SK-N-SH (cell line): ENCODE measurements around the gene MELTF. TPM values are rescaled to one million over a fixed set of nuclear protein-coding genes. Genes with fewer than 3 reads are reported as not detected.

Experiments
- CTCF ChIA-PET: fragments of 300-600, 350-600 bp; formaldehyde crosslinking; extraction: SDS; loops from one replicate; lab custom pipeline; 2021; lab: Yijun Ruan, JAX
- POLR2A ChIA-PET: fragments of 350-600 bp; sonication (Branson Sonifier 250); formaldehyde crosslinking; extraction: SDS; loops from one replicate; lab custom pipeline; 2020; ENCODE audit warnings: antibody characterized with exemption, inconsistent platforms; lab: Yijun Ruan, JAX
- DNase-seq: peaks from one replicate; pipeline ENCODE4 v3.0.0; 2012
- H2AFZ ChIP-seq: fragments of 200-600 bp; sonication (generic); 2 replicates; pipeline ENCODE4 v1.8.1; 2016; ENCODE audit warnings: antibody characterized with exemption, mild to moderate bottlenecking, low read depth
- H3F3A ChIP-seq: fragments of 200-600 bp; sonication (generic); replicated peaks from 2 replicates; pipeline ENCODE3; 2016; ENCODE audit warnings: antibody characterized with exemption, mild to moderate bottlenecking; ENCODE audit not compliant: insufficient read depth
- H3K27ac ChIP-seq, 2 experiments: fragments of 200-500 bp in 1 of 2; fragments of 200-600 bp in 1 of 2; sonication (Bioruptor generic) in 1 of 2; sonication (generic), shearing (Covaris generic) in 1 of 2; 2 replicates each; pipeline versions ENCODE4 v1.5.1 to v1.6.1; 2014 to 2016; ENCODE audit warnings: low read depth in 2 of 2, inconsistent platforms in 1 of 2, low read length in 1 of 2, mild to moderate bottlenecking in 1 of 2, mixed read lengths in 1 of 2
- H3K27me3 ChIP-seq: fragments of 200-600 bp; sonication (generic), shearing (Covaris generic); 2 replicates; pipeline ENCODE4 v1.6.1; 2016; ENCODE audit warnings: mixed run types; ENCODE audit not compliant: insufficient read depth
- H3K36me3 ChIP-seq, 2 experiments: fragments of 200-500 bp in 1 of 2; fragments of 200-600 bp in 1 of 2; sonication (Bioruptor generic) in 1 of 2; sonication (generic) in 1 of 2; replicated peaks in 1 of 2; 2 replicates each; pipeline versions ENCODE3 to v1.5.1; 2014 to 2016; ENCODE audit warnings: low read length in 1 of 2, mild to moderate bottlenecking in 1 of 2; ENCODE audit not compliant: insufficient read depth in 2 of 2, control insufficient read depth in 1 of 2
- H3K4me1 ChIP-seq, 2 experiments: fragments of 200-500 bp in 1 of 2; fragments of 200-600 bp in 1 of 2; sonication (Bioruptor generic) in 1 of 2; sonication (generic), shearing (Covaris generic) in 1 of 2; 2 replicates each; pipeline versions ENCODE4 v1.5.1 to v1.6.1; 2014 to 2016; ENCODE audit warnings: low read depth in 1 of 2, low read length in 1 of 2, mixed run types in 1 of 2; ENCODE audit not compliant: insufficient read depth in 2 of 2, control insufficient read depth in 1 of 2
- H3K4me2 ChIP-seq: fragments of 200-600 bp; sonication (generic), shearing (Covaris generic); 2 replicates; pipeline ENCODE4 v1.6.1; 2017; ENCODE audit warnings: mixed run types
- H3K4me3 ChIP-seq, 2 experiments: fragments of 200-500 bp in 1 of 2; fragments of 200-600 bp in 1 of 2; sonication (Bioruptor generic) in 1 of 2; sonication (generic), shearing (Covaris generic) in 1 of 2; 2 replicates each; pipeline versions ENCODE4 v1.5.1 to v1.8.1; 2014 to 2016; ENCODE audit warnings: low read depth in 2 of 2, inconsistent platforms in 1 of 2, low read length in 1 of 2, mild to moderate bottlenecking in 1 of 2, mixed read lengths in 1 of 2, moderate library complexity in 1 of 2
- H3K79me2 ChIP-seq: fragments of 200-600 bp; sonication (generic); 2 replicates; pipeline ENCODE4 v1.8.1; 2017; ENCODE audit warnings: mild to moderate bottlenecking; ENCODE audit not compliant: insufficient read depth
- H3K9ac ChIP-seq: fragments of 200-600 bp; sonication (generic); 2 replicates; pipeline ENCODE4 v1.6.1; 2017; ENCODE audit warnings: mixed run types
- H3K9me2 ChIP-seq: fragments of 200-600 bp; sonication (generic); 2 replicates; pipeline ENCODE4 v1.6.1; 2017; ENCODE audit warnings: mixed run types
- H3K9me3 ChIP-seq: fragments of 200-600 bp; sonication (generic); 2 replicates; pipeline ENCODE4 v1.6.1; 2017; ENCODE audit warnings: mixed run types, mild to moderate bottlenecking, moderate library complexity
- H4K20me1 ChIP-seq: fragments of 200-600 bp; sonication (generic); 2 replicates; pipeline ENCODE4 v1.6.1; 2017; ENCODE audit warnings: mild to moderate bottlenecking, mixed run types; ENCODE audit not compliant: insufficient read depth
- CHD2 ChIP-seq: fragments of 150-350 bp; IDR thresholded peaks from 2 replicates; pipeline ENCODE4 v1.6.1; 2018; ENCODE audit warnings: low read length; ENCODE audit not compliant: partially characterized antibody
- EP300 ChIP-seq, 2 experiments: IDR thresholded peaks; 2 replicates each; pipeline versions ENCODE4 v1.4.0 to v1.6.1; 2012; ENCODE audit warnings: borderline replicate concordance in 1 of 2, low read depth in 1 of 2, low read length in 1 of 2
- FOSL2 ChIP-seq: IDR thresholded peaks from 2 replicates; pipeline ENCODE4 v1.4.0; 2012; ENCODE audit warnings: low read depth, mild to moderate bottlenecking, moderate library complexity, borderline replicate concordance
- FOXM1 ChIP-seq: IDR thresholded peaks from 2 replicates; pipeline ENCODE4 v1.4.0; 2012; ENCODE audit warnings: low read depth, mild to moderate bottlenecking
- GATA2 ChIP-seq: sonication (generic); formaldehyde crosslinking; IDR thresholded peaks from 2 replicates; pipeline ENCODE4 v1.5.0; 2020; ENCODE audit warnings: mild to moderate bottlenecking, missing genetic modification reagents
- IRF3 ChIP-seq: fragments of 150-350 bp; IDR thresholded peaks from 2 replicates; pipeline ENCODE4 v1.6.1; 2016; ENCODE audit warnings: mild to moderate bottlenecking, low read depth, low read length
- JUND ChIP-seq: IDR thresholded peaks from 2 replicates; pipeline ENCODE4 v1.4.0; 2012
- MEF2A ChIP-seq: IDR thresholded peaks from 2 replicates; pipeline ENCODE4 v1.4.0; 2012; ENCODE audit warnings: low read depth, borderline replicate concordance
- MXI1 ChIP-seq: IDR thresholded peaks from 2 replicates; pipeline ENCODE4 v1.6.1; 2012; ENCODE audit warnings: mild to moderate bottlenecking, low read depth, low read length, improper control_type of control experiment
- NFIC ChIP-seq: IDR thresholded peaks from 2 replicates; pipeline ENCODE4 v1.4.0; 2012; ENCODE audit warnings: borderline replicate concordance
- NRF1 ChIP-seq: IDR thresholded peaks from 2 replicates; pipeline ENCODE4 v1.6.1; 2012; ENCODE audit warnings: low read depth, mild to moderate bottlenecking, low read length
- RAD21 ChIP-seq: IDR thresholded peaks from 2 replicates; pipeline ENCODE4 v1.6.1; 2012; ENCODE audit warnings: mild to moderate bottlenecking, low read length
- RCOR1 ChIP-seq: fragments of 150-350 bp; IDR thresholded peaks from 2 replicates; pipeline ENCODE4 v1.6.1; 2017; ENCODE audit warnings: antibody characterized with exemption, low read length
- RFX5 ChIP-seq: IDR thresholded peaks from 2 replicates; pipeline ENCODE4 v1.6.1; 2012; ENCODE audit warnings: mild to moderate bottlenecking, improper control_type of control experiment, low read length
- SIN3A ChIP-seq: IDR thresholded peaks from 2 replicates; pipeline ENCODE4 v1.6.1; 2012; ENCODE audit warnings: low read depth, mild to moderate bottlenecking, low read length, moderate library complexity, borderline replicate concordance
- SMC3 ChIP-seq: IDR thresholded peaks from 2 replicates; pipeline ENCODE4 v1.6.1; 2012; ENCODE audit warnings: low read depth, low read length, improper control_type of control experiment
- TAF1 ChIP-seq: IDR thresholded peaks from 2 replicates; pipeline ENCODE4 v1.6.1; 2012; ENCODE audit warnings: low read depth, mild to moderate bottlenecking, low read length, moderate library complexity, borderline replicate concordance
- TCF12 ChIP-seq: IDR thresholded peaks from 2 replicates; pipeline ENCODE4 v1.4.0; 2012
- YY1 ChIP-seq: IDR thresholded peaks from 2 replicates; pipeline ENCODE4 v1.4.0; 2012; ENCODE audit warnings: low read depth, mild to moderate bottlenecking
- WGBS: methylation state at CpG from one replicate; pipeline ENCODE4 v1.1.6; 2017; ENCODE audit warnings: low lambda C conversion rate; 5-methylcytosine and 5-hydroxymethylcytosine counted together
- polyA plus RNA-seq, 3 experiments: library from polyadenylated mRNA; depleted of rRNA; stranded (reverse); fragments of >200 nt; gene quantifications; 2 replicates each; pipeline ENCODE4 v1.2.3, GENCODE V29; 2012
- TF ChIP-seq, protein P1 (sequence below): IDR thresholded peaks from 2 replicates; pipeline ENCODE4 v1.6.1; 2012; ENCODE audit warnings: mild to moderate bottlenecking, low read depth, low read length, moderate library complexity

The MELTF gene
- polyA plus RNA-seq, 1 of the 3 experiments (the other 2 are of a cell fraction): 32.4 TPM

DNA sequence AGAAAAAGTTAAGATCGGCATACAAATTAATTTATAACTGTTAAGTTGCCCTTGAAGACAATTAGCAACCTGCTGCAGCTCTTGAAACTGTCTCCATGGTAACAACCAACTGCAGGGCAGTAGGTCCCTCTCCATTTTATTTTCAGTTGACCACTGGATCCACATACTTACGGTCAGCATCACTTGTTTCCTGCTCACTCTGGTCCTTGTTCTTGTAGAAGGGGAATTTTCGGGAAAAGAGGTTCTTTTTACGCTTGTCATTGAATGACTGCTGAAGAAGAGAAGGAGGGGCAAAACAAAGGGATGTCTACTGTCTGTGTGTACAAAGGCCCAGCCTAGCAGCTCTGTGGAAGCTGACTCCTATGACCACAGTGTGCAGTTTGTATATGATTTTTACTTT, 46.8 kb upstream of the MELTF start:
- ChIA-PET CTCF (interaction anchor here (0.8 to 1.7 kb wide), 2 partner anchors 15 to 47 kb away, joined by 3 to 4 read pairs; partner anchors contain the start of gene MELTF), POLR2A (no interaction called here)

DNA sequence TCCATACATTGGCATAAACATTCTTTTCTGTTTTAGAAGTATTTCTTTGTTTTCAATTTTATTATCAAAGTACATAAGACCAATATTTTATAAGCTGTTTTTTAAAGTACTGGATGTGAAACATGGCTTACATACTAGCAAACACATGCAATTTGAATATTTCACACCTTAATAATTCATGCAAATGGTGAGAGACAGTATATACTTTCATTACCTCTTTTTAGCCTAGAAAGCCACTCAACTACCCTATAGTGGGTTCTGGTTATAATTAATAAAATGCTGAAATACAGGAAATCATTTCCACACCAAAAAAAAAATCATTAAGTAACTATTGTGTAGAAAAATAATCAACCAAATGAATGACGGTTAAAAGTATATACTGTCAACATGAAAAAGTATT, 38.5 kb upstream of the MELTF start:
- Histone ChIP-seq H3K36me3 (peaks cover 45 to 47% of the 10 kb centered on the region in 2 experiments), H3F3A (no peaks in the 10 kb centered on the region), H3K4me2 (no peak overlapping the region), H3K27ac (no peak overlapping the region), H3K9me3 (no peaks in the 10 kb centered on the region), H2AFZ (no peak overlapping the region), H3K9me2 (no peaks in the 10 kb centered on the region), H3K9ac (no peak overlapping the region), H3K27me3 (no peaks in the 10 kb centered on the region), H3K4me1 (no peaks in the 10 kb centered on the region; a peak in 1 of 4 replicates), H4K20me1 (no peaks in the 10 kb centered on the region), H3K4me3 (no peak overlapping the region), H3K79me2 (no peaks in the 10 kb centered on the region)
- WGBS: 97% methylated on average over 1 of the region's 1 CpG
- POLR2A ChIA-PET: no interaction called here
- CTCF ChIA-PET: interaction anchor here (1.4 kb wide), 1 partner anchor 114 kb away, joined by 5 read pairs; no protein-coding TSS in a partner anchor
- no peak for DNase-seq
- TF ChIP-seq TAF1: no peak
- TF ChIP-seq MXI1: no peak
- no peak for TF ChIP-seq RFX5
- TF ChIP-seq NRF1: no peak
- no peak for TF ChIP-seq MEF2A
- TF ChIP-seq RAD21: no peak
- no peak for TF ChIP-seq FOXM1
- no peak for TF ChIP-seq GATA2 (CRISPR knock-in tag)
- TF ChIP-seq TCF12: no peak
- no peak for TF ChIP-seq IRF3
- no peak for TF ChIP-seq EP300 (IDR thresholded peaks at IDR 0.05; ENCODE audit: borderline replicate concordance in 1 of 2, low read depth in 1 of 2, low read length in 1 of 2)
- TF ChIP-seq NFIC: no peak
- no peak for TF ChIP-seq JUND
- no peak for TF ChIP-seq YY1

More for the DNA sequence above, 46.8 kb upstream of the MELTF start:
- no peak overlapping the region for H3K4me3 ChIP-seq
- H3K9me2 ChIP-seq: no peaks in the 10 kb centered on the region
- no peak overlapping the region for H3K27ac ChIP-seq
- H3K4me2 ChIP-seq: no peak overlapping the region
- no peak overlapping the region for H3K9ac ChIP-seq
- TF ChIP-seq CHD2: no peak
- no peak for TF ChIP-seq NFIC
- TF ChIP-seq YY1: no peak
- no peak for TF ChIP-seq NRF1
- TF ChIP-seq MXI1: no peak
- no peak for TF ChIP-seq MEF2A
- TF ChIP-seq SMC3: no peak
- TF ChIP-seq, protein P1, sequence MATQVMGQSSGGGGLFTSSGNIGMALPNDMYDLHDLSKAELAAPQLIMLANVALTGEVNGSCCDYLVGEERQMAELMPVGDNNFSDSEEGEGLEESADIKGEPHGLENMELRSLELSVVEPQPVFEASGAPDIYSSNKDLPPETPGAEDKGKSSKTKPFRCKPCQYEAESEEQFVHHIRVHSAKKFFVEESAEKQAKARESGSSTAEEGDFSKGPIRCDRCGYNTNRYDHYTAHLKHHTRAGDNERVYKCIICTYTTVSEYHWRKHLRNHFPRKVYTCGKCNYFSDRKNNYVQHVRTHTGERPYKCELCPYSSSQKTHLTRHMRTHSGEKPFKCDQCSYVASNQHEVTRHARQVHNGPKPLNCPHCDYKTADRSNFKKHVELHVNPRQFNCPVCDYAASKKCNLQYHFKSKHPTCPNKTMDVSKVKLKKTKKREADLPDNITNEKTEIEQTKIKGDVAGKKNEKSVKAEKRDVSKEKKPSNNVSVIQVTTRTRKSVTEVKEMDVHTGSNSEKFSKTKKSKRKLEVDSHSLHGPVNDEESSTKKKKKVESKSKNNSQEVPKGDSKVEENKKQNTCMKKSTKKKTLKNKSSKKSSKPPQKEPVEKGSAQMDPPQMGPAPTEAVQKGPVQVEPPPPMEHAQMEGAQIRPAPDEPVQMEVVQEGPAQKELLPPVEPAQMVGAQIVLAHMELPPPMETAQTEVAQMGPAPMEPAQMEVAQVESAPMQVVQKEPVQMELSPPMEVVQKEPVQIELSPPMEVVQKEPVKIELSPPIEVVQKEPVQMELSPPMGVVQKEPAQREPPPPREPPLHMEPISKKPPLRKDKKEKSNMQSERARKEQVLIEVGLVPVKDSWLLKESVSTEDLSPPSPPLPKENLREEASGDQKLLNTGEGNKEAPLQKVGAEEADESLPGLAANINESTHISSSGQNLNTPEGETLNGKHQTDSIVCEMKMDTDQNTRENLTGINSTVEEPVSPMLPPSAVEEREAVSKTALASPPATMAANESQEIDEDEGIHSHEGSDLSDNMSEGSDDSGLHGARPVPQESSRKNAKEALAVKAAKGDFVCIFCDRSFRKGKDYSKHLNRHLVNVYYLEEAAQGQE: no peak
- TF ChIP-seq FOSL2: no peak
- TF ChIP-seq RCOR1: no peak
- no peak for TF ChIP-seq FOXM1
- no peak for TF ChIP-seq TAF1
- no peak for TF ChIP-seq SIN3A
- no peak for TF ChIP-seq IRF3
- no peak for TF ChIP-seq EP300 (IDR thresholded peaks at IDR 0.05; ENCODE audit: borderline replicate concordance in 1 of 2, low read depth in 1 of 2, low read length in 1 of 2)
- TF ChIP-seq, all 33 proteins: peak for 0
- no peak for DNase-seq
- H3K36me3 ChIP-seq: peaks cover 52 to 61% of the 10 kb centered on the region in 2 experiments
- no peaks in the 10 kb centered on the region; a peak in 1 of 4 replicates for H3K4me1 ChIP-seq
- no peaks in the 10 kb centered on the region for H3K79me2 ChIP-seq
- no peaks in the 10 kb centered on the region for H3F3A ChIP-seq
- no peaks in the 10 kb centered on the region for H4K20me1 ChIP-seq
- H2AFZ ChIP-seq: no peak overlapping the region
- 89% methylated on average over 4 of the region's 4 CpGs for WGBS
- H3K27me3 ChIP-seq: no peaks in the 10 kb centered on the region
- no peaks in the 10 kb centered on the region for H3K9me3 ChIP-seq
